Right lobe of liver (tissue), 6 donors: Measurements from ENCODE around the gene TRA2A. TPM values are rescaled to one million over a fixed set of nuclear protein-coding genes. Genes with fewer than 3 reads are reported as not detected.
"Not testable (repeated sequence)": the region's sequence is repeated elsewhere in the genome, so short reads cannot be mapped to it uniquely, and the experiment has no call there.

ENCODE experiments used
- ATAC-seq, 4 donors: fragments of 200-7000 bp; cut with Tn5 transposase; one replicate each; pipeline ENCODE4 v1.9.1; 2020; ENCODE audit warnings: mild to moderate bottlenecking in 4 of 4, moderate library complexity in 4 of 4
- DNase-seq, 3 donors: peaks; one replicate each; pipeline ENCODE4 v3.0.0-alpha.2; 2020
- H3K27ac ChIP-seq, 3 donors: fragments of 200-600 bp; one replicate each; pipeline ENCODE4 v1.8.0; 2022
- H3K27me3 ChIP-seq, 2 donors: fragments of 200-600 bp; one replicate each; pipeline ENCODE4 v1.8.0; 2022
- H3K36me3 ChIP-seq, 4 donors: fragments of 200-600 bp; sonication (generic) in 1 of 4; one replicate each; pipeline versions ENCODE4 v1.5.1 to v1.8.0; 2017 to 2022; ENCODE audit warnings: control low read depth in 1 of 4
- H3K4me1 ChIP-seq, 4 donors: fragments of 200-600 bp; sonication (generic) in 1 of 4; one replicate each; pipeline versions ENCODE4 v1.5.1 to v1.8.0; 2017 to 2022; ENCODE audit warnings: control low read depth in 1 of 4
- H3K4me3 ChIP-seq, 3 donors: fragments of 200-600 bp; one replicate each; pipeline ENCODE4 v1.8.0; 2022
- H3K9me3 ChIP-seq, 4 donors: fragments of 200-600 bp; sonication (generic) in 1 of 4; one replicate each; pipeline versions ENCODE4 v1.5.1 to v1.8.0; 2017 to 2022; ENCODE audit warnings: control low read depth in 1 of 4
- CTCF ChIP-seq, 4 donors: fragments of 200-600 bp in 3 of 4; fragments of 450-650 bp in 1 of 4; IDR thresholded peaks; one replicate each; pipeline versions ENCODE4 v1.5.1 to v1.8.0; 2016 to 2022; ENCODE audit warnings: antibody characterized with exemption in 4 of 4, mild to moderate bottlenecking in 2 of 4
- POLR2A ChIP-seq: fragments of 450-650 bp; IDR thresholded peaks from one replicate; pipeline ENCODE4 v1.6.1; 2017; ENCODE audit warnings: antibody characterized with exemption, mild to moderate bottlenecking
- WGBS: methylation state at CpG from one replicate; pipeline ENCODE4 v1.1.6; 2018; ENCODE audit warnings: low coverage, low lambda C conversion rate; ENCODE audit not compliant: insufficient coverage; ENCODE audit errors: missing lambda C conversion rate; 5-methylcytosine and 5-hydroxymethylcytosine counted together
- intact Hi-C, 2 donors: fragments of 100-400 bp; cut with DNase I; formaldehyde crosslinking; loops; one replicate each; pipeline versions ENCODE4 v1.11.2 to v1.14.1; 2022
- total RNA-seq, 6 experiments: library from RNA; depleted of rRNA in 2 of 6; stranded (reverse); fragments of >200 nt in 2 of 6; fragmentation: NEBNext Ultra II Directional in 3 of 6; extraction: Animal tissue kit (Norgen Biotek cat#: 25700) in 3 of 6; gene quantifications; one replicate each; pipeline versions ENCODE4 v1.1.0 to v1.2.4, GENCODE V29; 2016 to 2023
- donor health status: DM: no; HTN: yes; CAD: no.
- donor health status: DM: no; HTN: no; CAD: no.
- donor health status: DM: no; HTN: no; CAD: no.
- donor health status: DM: no; HTN: yes; CAD: no.
- donor health status: DM: no; HTN: yes; CAD: no.

The TRA2A gene
- total RNA-seq, 6 experiments from 2014 or later: 11.1 to 34.9 (median 24.7) TPM

GRCh38 chr7:23523486-23524075 lies 8.2 kb downstream of the TRA2A start:
- no peak overlapping the region for H3K4me3 ChIP-seq
- TF ChIP-seq CTCF (IDR thresholded peaks at IDR 0.05) (no peak), POLR2A (no peak)
- ATAC-seq (peak in 1 of 4 donors; percentile 27), DNase-seq (no peak)
- intact Hi-C loops: no loop called here
- H3K36me3 ChIP-seq: peaks cover 0 to 32% (median 12%) of the 10 kb centered on the region in 4 donors
- no peaks in the 10 kb centered on the region for H3K9me3 ChIP-seq
- H3K27me3 ChIP-seq: no peaks in the 10 kb centered on the region
- WGBS: 75% methylated on average over 2 of the region's 2 CpGs
- H3K27ac ChIP-seq: no peak overlapping the region
- H3K4me1 ChIP-seq: peaks cover 0 to 27% (median 13%) of the 10 kb centered on the region in 4 donors

- ATAC-seq: no peak
- no peak overlapping the region for H3K4me3 ChIP-seq
- WGBS: 99% methylated on average over 7 of the region's 7 CpGs
- peaks cover 0 to 61% (median 29%) of the 10 kb centered on the region in 4 donors for H3K36me3 ChIP-seq
- H3K27me3 ChIP-seq: no peaks in the 10 kb centered on the region
- intact Hi-C loops: no loop called here
- H3K27ac ChIP-seq: no peak overlapping the region
- H3K9me3 ChIP-seq: no peaks in the 10 kb centered on the region
- peaks cover 0 to 15% (median 0%) of the 10 kb centered on the region in 4 donors for H3K4me1 ChIP-seq
- TF ChIP-seq CTCF (IDR thresholded peaks at IDR 0.05) (no peak), POLR2A (no peak)
- DNase-seq: no peak
These were observed 11.2 kb downstream of the TRA2A start for GRCh38 chr7:23520582-23520981.

- H3K4me1 ChIP-seq: no peaks in the 10 kb centered on the region
- intact Hi-C loops: no loop called here
- 79% methylated on average over 1 of the region's 2 CpGs for WGBS
- H3K27me3 ChIP-seq: no peaks in the 10 kb centered on the region
- peaks cover 4 to 94% (median 47%) of the 10 kb centered on the region in 4 donors for H3K36me3 ChIP-seq
- no peak for DNase-seq
- no peak overlapping the region for H3K27ac ChIP-seq
- no peak for ATAC-seq
- TF ChIP-seq POLR2A (no peak), CTCF (IDR thresholded peaks at IDR 0.05) (no peak)
- H3K4me3 ChIP-seq: no peak overlapping the region
- H3K9me3 ChIP-seq: no peaks in the 10 kb centered on the region
These were observed 17.0 kb downstream of the TRA2A start for GRCh38 chr7:23514755-23515154.

GRCh38 chr7:23513746-23514145 lies 18.0 kb downstream of the TRA2A start:
- H3K4me1 ChIP-seq, H3K9me3 ChIP-seq, intact Hi-C loops, DNase-seq, ATAC-seq, H3K4me3 ChIP-seq, H3K27ac ChIP-seq, H3K27me3 ChIP-seq: not testable (repeated sequence)
- 86% methylated on average over 6 of the region's 6 CpGs for WGBS
- peaks cover 4 to 94% (median 42%) of the 10 kb centered on the region in 4 donors for H3K36me3 ChIP-seq

GRCh38 chr7:23494009-23494408 lies 37.8 kb downstream of the TRA2A start:
- Histone ChIP-seq H3K36me3 (no peaks in the 10 kb centered on the region), H3K4me3 (no peak overlapping the region), H3K9me3 (no peaks in the 10 kb centered on the region), H3K27me3 (no peaks in the 10 kb centered on the region), H3K4me1 (no peaks in the 10 kb centered on the region), H3K27ac (no peak overlapping the region)
- TF ChIP-seq POLR2A (no peak), CTCF (IDR thresholded peaks at IDR 0.05) (no peak)
- intact Hi-C loops: no loop called here
- ATAC-seq (no peak), DNase-seq (no peak)
- 96% methylated on average over 5 of the region's 9 CpGs for WGBS
